KOPT-K1 (cell line): ENCODE results near the gene HKDC1.

Experiments
- H3K27ac ChIP-seq: fragments of 200-600 bp; sonication (generic); 2 replicates; pipeline ENCODE4 v1.5.1; 2016; ENCODE audit warnings: antibody characterized with exemption, mild to moderate bottlenecking, low read depth, low read length; ENCODE audit not compliant: poor library complexity, severe bottlenecking
- H3K36me3 ChIP-seq: fragments of 200-600 bp; sonication (generic); 2 replicates; pipeline ENCODE4 v1.5.1; 2017; ENCODE audit warnings: antibody characterized with exemption, mild to moderate bottlenecking, low read length, moderate library complexity; ENCODE audit not compliant: insufficient read depth
- H3K9me3 ChIP-seq: fragments of 200-600 bp; sonication (generic); 2 replicates; pipeline ENCODE4 v1.5.1; 2017; ENCODE audit warnings: antibody characterized with exemption, low read length, mild to moderate bottlenecking; ENCODE audit not compliant: insufficient read depth, poor library complexity, severe bottlenecking

HKDC1 gene

GRCh38 chr10:69228151-69228550 is 8.0 kb downstream of the HKDC1 start:
- H3K9me3 ChIP-seq = no peaks in the 10 kb centered on the region
- H3K27ac ChIP-seq = peak overlapping the region; percentile 74
- H3K36me3 ChIP-seq = no peaks in the 10 kb centered on the region

- H3K36me3 ChIP-seq = no peaks in the 10 kb centered on the region
- peak overlapping the region; percentile 74 for H3K27ac ChIP-seq
- H3K9me3 ChIP-seq = no peaks in the 10 kb centered on the region
Measured at GRCh38 chr10:69229616-69229916, 9.4 kb downstream of the HKDC1 start.

GRCh38 chr10:69230128-69230527 is 10.0 kb downstream of the HKDC1 start:
- no peaks in the 10 kb centered on the region for H3K9me3 ChIP-seq
- H3K36me3 ChIP-seq = no peaks in the 10 kb centered on the region
- no peak overlapping the region for H3K27ac ChIP-seq

GRCh38 chr10:69232252-69232651 is 12.1 kb downstream of the HKDC1 start:
- no peak overlapping the region for H3K27ac ChIP-seq
- no peaks in the 10 kb centered on the region for H3K36me3 ChIP-seq
- no peaks in the 10 kb centered on the region for H3K9me3 ChIP-seq

- Histone ChIP-seq H3K27ac (peak overlapping the region; percentile 45), H3K9me3 (no peaks in the 10 kb centered on the region), H3K36me3 (no peaks in the 10 kb centered on the region)
Measured at GRCh38 chr10:69232736-69233480, 12.8 kb downstream of the HKDC1 start.

GRCh38 chr10:69234447-69234846 is 14.3 kb downstream of the HKDC1 start:
- Histone ChIP-seq H3K27ac (no peak overlapping the region), H3K36me3 (no peaks in the 10 kb centered on the region), H3K9me3 (no peaks in the 10 kb centered on the region)

GRCh38 chr10:69237528-69238159 is 17.5 kb downstream of the HKDC1 start:
- Histone ChIP-seq H3K9me3 (no peaks in the 10 kb centered on the region), H3K27ac (no peak overlapping the region), H3K36me3 (no peaks in the 10 kb centered on the region)

- Histone ChIP-seq H3K36me3 (no peaks in the 10 kb centered on the region), H3K27ac (no peak overlapping the region), H3K9me3 (no peaks in the 10 kb centered on the region)
Measured at GRCh38 chr10:69239136-69239535, 19.0 kb downstream of the HKDC1 start.

GRCh38 chr10:69239816-69240434 is 19.8 kb downstream of the HKDC1 start:
- Histone ChIP-seq H3K36me3 (no peaks in the 10 kb centered on the region), H3K27ac (no peak overlapping the region), H3K9me3 (no peaks in the 10 kb centered on the region)

GRCh38 chr10:69240455-69240854 is 20.3 kb downstream of the HKDC1 start:
- H3K9me3 ChIP-seq = no peaks in the 10 kb centered on the region
- H3K27ac ChIP-seq = no peak overlapping the region
- no peaks in the 10 kb centered on the region for H3K36me3 ChIP-seq

- H3K27ac ChIP-seq = no peak overlapping the region
- H3K9me3 ChIP-seq = no peaks in the 10 kb centered on the region
- no peaks in the 10 kb centered on the region for H3K36me3 ChIP-seq
Measured at GRCh38 chr10:69241575-69241974, 21.4 kb downstream of the HKDC1 start.

- H3K9me3 ChIP-seq = no peaks in the 10 kb centered on the region
- no peaks in the 10 kb centered on the region for H3K36me3 ChIP-seq
- no peak overlapping the region for H3K27ac ChIP-seq
Measured at GRCh38 chr10:69242040-69242851, 22.1 kb downstream of the HKDC1 start.

- H3K36me3 ChIP-seq = no peaks in the 10 kb centered on the region
- no peak overlapping the region for H3K27ac ChIP-seq
Measured at GRCh38 chr10:69242852-69243212, 22.7 kb downstream of the HKDC1 start.

GRCh38 chr10:69243817-69244216 is 23.7 kb downstream of the HKDC1 start:
- Histone ChIP-seq H3K9me3 (no peaks in the 10 kb centered on the region), H3K36me3 (no peaks in the 10 kb centered on the region), H3K27ac (no peak overlapping the region)

More at GRCh38 chr10:69242852-69243212, 22.7 kb downstream of the HKDC1 start:
- H3K9me3 ChIP-seq = no peaks in the 10 kb centered on the region

- no peak overlapping the region for H3K27ac ChIP-seq
- no peaks in the 10 kb centered on the region for H3K36me3 ChIP-seq
- no peaks in the 10 kb centered on the region for H3K9me3 ChIP-seq
Measured at GRCh38 chr10:69246036-69246435, 25.9 kb downstream of the HKDC1 start.
